Activated naive CD8-positive, alpha-beta T cell treated with anti-CD3 and anti-CD28 coated beads for 36 hours (primary cell): Measurements from ENCODE around the gene SMC3. TPM values are rescaled to one million over a fixed set of nuclear protein-coding genes. Genes with fewer than 3 reads are reported as not detected.
"Not testable (repeated sequence)": the region's sequence is repeated elsewhere in the genome, so short reads cannot be mapped to it uniquely, and the experiment has no call there.

Experiments
- DNase-seq: peaks from one replicate; pipeline ENCODE4 v3.0.0; 2021
- H3K27ac Mint-ChIP-seq: one replicate; pipeline ENCODE4 v1.8.0; 2022; ENCODE audit warnings: mild to moderate bottlenecking, moderate library complexity, mixed read lengths
- H3K27me3 Mint-ChIP-seq: one replicate; pipeline ENCODE4 v1.8.0; 2022; ENCODE audit warnings: mild to moderate bottlenecking, mixed read lengths
- H3K36me3 Mint-ChIP-seq: one replicate; pipeline ENCODE4 v1.8.0; 2021; ENCODE audit warnings: mild to moderate bottlenecking, mixed read lengths
- H3K4me1 Mint-ChIP-seq: one replicate; pipeline ENCODE4 v1.8.0; 2021; ENCODE audit warnings: mixed read lengths
- H3K4me3 Mint-ChIP-seq: one replicate; pipeline ENCODE4 v1.8.0; 2022; ENCODE audit warnings: mild to moderate bottlenecking, moderate library complexity, mixed read lengths
- H3K9me3 Mint-ChIP-seq: one replicate; pipeline ENCODE4 v1.8.0; 2022; ENCODE audit warnings: mixed read lengths
- total RNA-seq, 2 experiments: library from RNA; stranded (reverse); gene quantifications; one replicate each; pipeline ENCODE4 v1.2.3, GENCODE V29; 2021

The SMC3 gene
- total RNA-seq, 2 experiments from 2014 or later: 75.6 to 76.5 TPM

DNA sequence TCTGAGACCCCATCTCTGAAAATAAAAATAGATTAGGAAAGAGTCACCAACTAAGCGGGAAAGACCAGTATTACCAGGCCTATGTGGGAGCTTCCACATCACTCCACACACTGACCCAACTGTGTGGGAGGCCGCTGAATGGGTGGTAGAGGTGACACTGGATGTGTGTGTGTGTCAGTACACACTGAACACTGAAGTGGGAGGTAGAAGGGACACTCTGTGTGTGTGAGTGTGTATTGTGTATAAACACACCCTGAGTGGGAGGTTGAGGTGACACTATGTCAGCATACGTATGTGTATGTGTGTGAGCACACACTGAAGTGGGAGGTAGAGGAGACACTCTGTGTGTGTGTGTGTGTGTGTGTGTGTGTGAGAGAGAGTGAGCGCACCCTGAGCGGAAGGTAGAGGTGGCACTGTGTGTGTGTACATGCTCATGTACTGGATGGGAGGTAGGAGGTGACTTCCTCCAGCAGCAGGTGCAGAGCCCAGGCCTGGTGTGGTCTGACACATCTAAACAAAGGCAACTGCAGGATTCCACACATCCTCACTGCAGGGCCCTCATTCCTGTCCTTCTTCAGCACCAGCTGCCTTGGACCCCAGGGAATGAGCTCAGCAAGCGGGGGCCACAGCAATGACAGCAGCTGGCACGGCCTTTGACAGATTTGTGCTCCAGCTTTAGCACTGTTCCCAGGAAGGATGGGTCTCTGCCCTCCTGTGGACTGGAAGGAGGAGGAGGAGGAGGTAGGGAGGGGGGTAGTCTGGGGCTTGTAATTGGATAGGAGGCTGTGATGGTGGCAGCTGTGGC, 50.1 kb downstream of the SMC3 start:
- Mint-ChIP-seq H3K27me3 (no peaks in the 10 kb centered on the region), H3K36me3 (peaks cover 3% of the 10 kb centered on the region), H3K4me1 (peaks cover 56% of the 10 kb centered on the region), H3K27ac (peak overlapping the region; percentile 90), H3K4me3 (peak overlapping the region; percentile 60), H3K9me3 (no peaks in the 10 kb centered on the region)
- peak; percentile 23 for DNase-seq

- H3K27ac Mint-ChIP-seq: peak overlapping the region; percentile 90
- peak; percentile 63 for DNase-seq
- peaks cover under 1% of the 10 kb centered on the region for H3K9me3 Mint-ChIP-seq
- peaks cover 51% of the 10 kb centered on the region for H3K4me1 Mint-ChIP-seq
- H3K27me3 Mint-ChIP-seq: no peaks in the 10 kb centered on the region
- peaks cover 2% of the 10 kb centered on the region for H3K36me3 Mint-ChIP-seq
- peak overlapping the region; percentile 60 for H3K4me3 Mint-ChIP-seq
These were observed 50.7 kb downstream of the SMC3 start for GRCh38 chr10:110618230-110618610.

GRCh38 chr10:110619514-110620397, 52.3 kb downstream of the SMC3 start:
- Mint-ChIP-seq H3K4me1 (peaks cover 37% of the 10 kb centered on the region), H3K4me3 (no peak overlapping the region), H3K36me3 (peaks cover 3% of the 10 kb centered on the region), H3K27ac (no peak overlapping the region), H3K27me3 (no peaks in the 10 kb centered on the region), H3K9me3 (peaks cover 2% of the 10 kb centered on the region)
- no peak for DNase-seq

DNA sequence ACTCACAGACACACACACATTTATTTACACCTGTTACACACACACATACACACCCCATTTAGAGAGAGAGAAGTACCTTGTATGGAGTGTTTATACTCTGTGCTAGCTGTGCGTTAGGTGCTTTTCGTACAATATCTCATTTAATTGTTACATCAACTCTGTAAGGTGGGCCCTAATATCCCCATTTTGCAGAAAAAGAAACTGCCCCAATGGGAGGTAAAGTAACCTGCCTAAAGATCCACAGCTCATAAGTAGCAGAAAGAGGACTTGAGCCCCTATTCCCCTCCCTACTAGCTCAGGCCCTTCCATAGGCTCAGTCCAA, 52.9 kb downstream of the SMC3 start:
- no peaks in the 10 kb centered on the region for H3K27me3 Mint-ChIP-seq
- H3K4me1 Mint-ChIP-seq: peaks cover 36% of the 10 kb centered on the region
- H3K4me3 Mint-ChIP-seq: no peak overlapping the region

GRCh38 chr10:110623316-110623715, 55.8 kb downstream of the SMC3 start:
- H3K4me3 Mint-ChIP-seq, H3K27me3 Mint-ChIP-seq, DNase-seq, H3K27ac Mint-ChIP-seq, H3K9me3 Mint-ChIP-seq, H3K36me3 Mint-ChIP-seq: not testable (repeated sequence)
- H3K4me1 Mint-ChIP-seq: peaks cover 13% of the 10 kb centered on the region

More for the DNA sequence above, 52.9 kb downstream of the SMC3 start:
- H3K36me3 Mint-ChIP-seq: peaks cover 3% of the 10 kb centered on the region
- H3K9me3 Mint-ChIP-seq: peaks cover 2% of the 10 kb centered on the region
- no peak overlapping the region for H3K27ac Mint-ChIP-seq
- DNase-seq: no peak

DNA sequence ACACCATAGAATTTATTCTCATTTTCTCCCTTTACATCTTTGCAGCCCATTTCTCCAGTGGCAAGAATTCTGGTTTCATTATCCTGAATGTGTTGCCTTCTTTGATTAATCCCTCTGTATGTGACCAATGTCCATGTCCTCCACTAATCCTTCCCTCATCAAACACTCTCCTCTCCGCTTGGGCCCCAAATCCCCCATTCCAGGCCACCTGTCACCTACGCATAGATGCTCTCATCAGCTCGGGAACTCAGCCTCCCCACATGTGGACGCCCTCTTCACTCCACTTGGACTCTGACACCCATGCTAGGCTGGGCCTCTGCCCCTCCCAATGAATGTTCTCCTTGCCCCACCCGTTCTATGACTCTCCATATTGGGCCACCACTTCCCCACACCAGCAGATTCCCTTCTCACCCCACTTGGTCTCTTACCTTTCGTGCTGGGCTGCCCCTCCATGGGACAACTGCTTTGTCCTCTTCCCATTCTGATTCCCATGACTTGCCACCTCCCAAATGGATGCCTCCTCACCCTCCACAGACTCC, 57.9 kb downstream of the SMC3 start:
- DNase-seq: no peak
- Mint-ChIP-seq H3K36me3 (peaks cover 3% of the 10 kb centered on the region), H3K4me1 (no peaks in the 10 kb centered on the region), H3K4me3 (no peak overlapping the region), H3K27ac (no peak overlapping the region), H3K27me3 (no peaks in the 10 kb centered on the region), H3K9me3 (peaks cover 2% of the 10 kb centered on the region)

GRCh38 chr10:110625951-110626855, 58.7 kb downstream of the SMC3 start:
- H3K27me3 Mint-ChIP-seq: no peaks in the 10 kb centered on the region
- DNase-seq: no peak
- no peak overlapping the region for H3K4me3 Mint-ChIP-seq
- no peak overlapping the region for H3K27ac Mint-ChIP-seq
- peaks cover 3% of the 10 kb centered on the region for H3K36me3 Mint-ChIP-seq
- H3K9me3 Mint-ChIP-seq: peaks cover 2% of the 10 kb centered on the region
- H3K4me1 Mint-ChIP-seq: no peaks in the 10 kb centered on the region

GRCh38 chr10:110628161-110628560, 60.7 kb downstream of the SMC3 start:
- H3K4me3 Mint-ChIP-seq: no peak overlapping the region
- no peak for DNase-seq
- no peaks in the 10 kb centered on the region for H3K4me1 Mint-ChIP-seq
- H3K27me3 Mint-ChIP-seq: no peaks in the 10 kb centered on the region
- H3K36me3 Mint-ChIP-seq: peaks cover 3% of the 10 kb centered on the region
- peaks cover 1% of the 10 kb centered on the region for H3K9me3 Mint-ChIP-seq
- no peak overlapping the region for H3K27ac Mint-ChIP-seq

DNA sequence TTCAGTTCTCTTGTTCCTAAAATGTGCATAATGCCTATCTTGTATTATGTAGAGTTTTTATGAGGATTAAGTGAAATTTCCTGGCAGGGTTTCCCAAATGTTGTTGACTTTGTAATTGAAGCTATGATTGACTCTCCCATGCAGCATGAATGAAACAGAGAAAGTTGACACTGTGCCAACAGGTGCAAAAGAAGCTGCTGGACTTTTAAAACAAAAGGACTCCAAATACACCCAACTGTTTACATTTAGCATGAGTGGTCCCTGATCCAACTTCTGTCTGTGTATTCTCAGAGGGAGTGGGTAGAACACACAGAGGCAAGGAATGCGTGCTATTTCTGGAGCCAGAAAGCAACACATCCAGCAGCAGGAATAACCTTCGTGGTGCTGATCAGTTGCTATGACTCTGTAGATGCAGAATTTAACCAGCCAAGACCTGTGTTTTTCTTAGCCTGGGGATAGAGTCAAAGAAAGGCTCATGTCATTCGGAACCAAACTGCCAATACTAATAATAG, 62.2 kb downstream of the SMC3 start:
- no peaks in the 10 kb centered on the region for H3K9me3 Mint-ChIP-seq
- no peak for DNase-seq
- no peaks in the 10 kb centered on the region for H3K4me1 Mint-ChIP-seq
- H3K36me3 Mint-ChIP-seq: no peaks in the 10 kb centered on the region
- H3K27ac Mint-ChIP-seq: no peak overlapping the region
- no peak overlapping the region for H3K4me3 Mint-ChIP-seq
- peaks cover under 1% of the 10 kb centered on the region for H3K27me3 Mint-ChIP-seq

- H3K4me3 Mint-ChIP-seq: no peak overlapping the region
- H3K27ac Mint-ChIP-seq: no peak overlapping the region
- no peaks in the 10 kb centered on the region for H3K4me1 Mint-ChIP-seq
- no peak for DNase-seq
- H3K27me3 Mint-ChIP-seq: peaks cover 11% of the 10 kb centered on the region
- no peaks in the 10 kb centered on the region for H3K9me3 Mint-ChIP-seq
- H3K36me3 Mint-ChIP-seq: no peaks in the 10 kb centered on the region
These were observed 64.4 kb downstream of the SMC3 start for GRCh38 chr10:110631934-110632333.

- Mint-ChIP-seq H3K4me3 (no peak overlapping the region), H3K27ac (no peak overlapping the region), H3K27me3 (peaks cover 13% of the 10 kb centered on the region), H3K36me3 (no peaks in the 10 kb centered on the region), H3K4me1 (no peaks in the 10 kb centered on the region), H3K9me3 (no peaks in the 10 kb centered on the region)
- DNase-seq: no peak
These were observed 65.2 kb downstream of the SMC3 start for GRCh38 chr10:110632591-110633215.

GRCh38 chr10:110634527-110635209, 67.2 kb downstream of the SMC3 start:
- DNase-seq: no peak
- Mint-ChIP-seq H3K4me1 (no peaks in the 10 kb centered on the region), H3K9me3 (no peaks in the 10 kb centered on the region), H3K27ac (no peak overlapping the region), H3K27me3 (peaks cover 30% of the 10 kb centered on the region), H3K36me3 (no peaks in the 10 kb centered on the region), H3K4me3 (no peak overlapping the region)

- Mint-ChIP-seq H3K4me3 (no peak overlapping the region), H3K9me3 (no peaks in the 10 kb centered on the region), H3K27me3 (peaks cover 44% of the 10 kb centered on the region), H3K4me1 (peaks cover 9% of the 10 kb centered on the region), H3K27ac (no peak overlapping the region), H3K36me3 (no peaks in the 10 kb centered on the region)
- DNase-seq: no peak
These were observed 69.1 kb downstream of the SMC3 start for GRCh38 chr10:110636572-110636931.
